NCI-H2196 treated with DMSO at 0.1 percent for 48 hours (cell line): ENCODE results near the gene COQ9.
"Not testable (repeated sequence)": the region's sequence is repeated elsewhere in the genome, so short reads cannot be mapped to it uniquely, and the experiment has no call there.

Experiments used
- DNase-seq: peaks from one replicate; lab custom pipeline; 2025; ENCODE audit not compliant: unreplicated experiment; lab: John Stamatoyannopoulos, UW

Gene COQ9

GRCh38 chr16:57484515-57485005 lies 37.3 kb downstream of the COQ9 start:
- DNase-seq, result no peak

GRCh38 chr16:57485091-57485915 lies 38.0 kb downstream of the COQ9 start:
- DNase-seq, result no peak

GRCh38 chr16:57485916-57486857 lies 38.9 kb downstream of the COQ9 start, which contains the start of gene DOK4:
Gene DOK4, minus strand, starts transcription at chr16:57486493. Its CDS starts 6,986 bp downstream, at chr16:57479507.
- no peak for DNase-seq

- no peak for DNase-seq
Measured at GRCh38 chr16:57486858-57487834, 39.9 kb downstream of the COQ9 start.

GRCh38 chr16:57489229-57489628 lies 42.0 kb downstream of the COQ9 start:
- DNase-seq, result no peak

GRCh38 chr16:57493767-57494166 lies 46.5 kb downstream of the COQ9 start:
- no peak for DNase-seq

GRCh38 chr16:57497121-57497520 lies 49.8 kb downstream of the COQ9 start:
- no peak for DNase-seq

- DNase-seq, result no peak
Measured at GRCh38 chr16:57498031-57498430, 50.8 kb downstream of the COQ9 start.

- DNase-seq, result not testable (repeated sequence)
Measured at GRCh38 chr16:57499941-57500340, 52.7 kb downstream of the COQ9 start.

GRCh38 chr16:57500578-57501111 lies 53.4 kb downstream of the COQ9 start:
- no peak for DNase-seq

- DNase-seq, result no peak
Measured at GRCh38 chr16:57501492-57501891, 54.2 kb downstream of the COQ9 start.

GRCh38 chr16:57502048-57502775 lies 54.9 kb downstream of the COQ9 start:
- no peak for DNase-seq

GRCh38 chr16:57503366-57503765 lies 56.1 kb downstream of the COQ9 start:
- no peak for DNase-seq

- no peak for DNase-seq
Measured at GRCh38 chr16:57504001-57504400, 56.7 kb downstream of the COQ9 start.

GRCh38 chr16:57504491-57504890 lies 57.2 kb downstream of the COQ9 start:
- no peak for DNase-seq

- no peak for DNase-seq
Measured at GRCh38 chr16:57505169-57505568, 57.9 kb downstream of the COQ9 start.

- DNase-seq, result no peak
Measured at GRCh38 chr16:57507136-57508034, 60.1 kb downstream of the COQ9 start.

GRCh38 chr16:57508035-57508425 lies 60.8 kb downstream of the COQ9 start:
- no peak for DNase-seq
